Measurements from ENCODE around the gene KAT2B. TPM values are rescaled to one million over a fixed set of nuclear protein-coding genes. Genes with fewer than 3 reads are reported as not detected.

KAT2B gene
- polyA plus RNA-seq, 1 donor from 2014 or later, result 14.2 TPM

DNA sequence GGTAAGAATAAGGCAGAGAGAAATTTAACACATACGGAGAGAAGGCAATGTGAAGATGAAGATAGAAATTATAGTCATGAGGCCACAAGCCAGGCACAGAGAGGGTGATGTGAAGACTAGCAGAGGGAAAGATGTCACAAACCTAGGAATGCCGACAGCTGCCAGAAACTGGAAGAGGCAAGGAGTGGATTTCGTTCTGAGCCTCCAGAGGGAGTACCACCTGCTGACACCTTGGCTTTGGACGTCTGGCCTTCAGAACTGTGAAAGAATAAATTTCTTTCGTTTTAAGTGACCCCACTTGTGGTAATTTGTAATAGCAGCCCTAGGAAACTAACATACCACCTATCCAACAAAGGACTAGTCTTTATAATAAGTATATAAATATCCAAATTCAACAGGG, 150.7 kb downstream of the KAT2B start:
- H3K27ac ChIP-seq (ENCODE audit: low read length), result no peak overlapping the region
- H3K9ac ChIP-seq (ENCODE audit: low read length), result no peak overlapping the region
- H2AFZ ChIP-seq (ENCODE audit: low read depth, low read length), result no peak overlapping the region
- H3K4me2 ChIP-seq (ENCODE audit: low read length), result no peak overlapping the region
- no peaks in the 10 kb centered on the region for H3K79me2 ChIP-seq (replicated peaks; ENCODE audit: insufficient read depth, low read length)
- H3K27me3 ChIP-seq (ENCODE audit: insufficient read depth, low read depth, low read length), result no peaks in the 10 kb centered on the region
- H3K9me2 ChIP-seq (ENCODE audit: insufficient read depth, low read length), result no peaks in the 10 kb centered on the region
- no peaks in the 10 kb centered on the region for H4K20me1 ChIP-seq (ENCODE audit: insufficient read depth)
- H3K9me3 ChIP-seq (ENCODE audit: low read length), result no peaks in the 10 kb centered on the region
- no peak overlapping the region for H3K4me3 ChIP-seq (ENCODE audit: low read length)
- H3K36me3 ChIP-seq (ENCODE audit: insufficient read depth, low read length), result no peaks in the 10 kb centered on the region
- H3F3A ChIP-seq (ENCODE audit: insufficient read depth, low read length, poor library complexity, severe bottlenecking), result no peaks in the 10 kb centered on the region
- no peak for TF ChIP-seq SMC3 (conservative IDR thresholded peaks at IDR 0.05; ENCODE audit: poor library complexity)
- TF ChIP-seq, protein P1, sequence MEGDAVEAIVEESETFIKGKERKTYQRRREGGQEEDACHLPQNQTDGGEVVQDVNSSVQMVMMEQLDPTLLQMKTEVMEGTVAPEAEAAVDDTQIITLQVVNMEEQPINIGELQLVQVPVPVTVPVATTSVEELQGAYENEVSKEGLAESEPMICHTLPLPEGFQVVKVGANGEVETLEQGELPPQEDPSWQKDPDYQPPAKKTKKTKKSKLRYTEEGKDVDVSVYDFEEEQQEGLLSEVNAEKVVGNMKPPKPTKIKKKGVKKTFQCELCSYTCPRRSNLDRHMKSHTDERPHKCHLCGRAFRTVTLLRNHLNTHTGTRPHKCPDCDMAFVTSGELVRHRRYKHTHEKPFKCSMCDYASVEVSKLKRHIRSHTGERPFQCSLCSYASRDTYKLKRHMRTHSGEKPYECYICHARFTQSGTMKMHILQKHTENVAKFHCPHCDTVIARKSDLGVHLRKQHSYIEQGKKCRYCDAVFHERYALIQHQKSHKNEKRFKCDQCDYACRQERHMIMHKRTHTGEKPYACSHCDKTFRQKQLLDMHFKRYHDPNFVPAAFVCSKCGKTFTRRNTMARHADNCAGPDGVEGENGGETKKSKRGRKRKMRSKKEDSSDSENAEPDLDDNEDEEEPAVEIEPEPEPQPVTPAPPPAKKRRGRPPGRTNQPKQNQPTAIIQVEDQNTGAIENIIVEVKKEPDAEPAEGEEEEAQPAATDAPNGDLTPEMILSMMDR (IDR thresholded peaks at IDR 0.05; ENCODE audit: poor library complexity, severe bottlenecking), result no peak
- TF ChIP-seq TAF1 (IDR thresholded peaks at IDR 0.05; ENCODE audit: low read depth), result no peak
- no peak for TF ChIP-seq EP300 (conservative IDR thresholded peaks at IDR 0.05; ENCODE audit: poor library complexity, severe bottlenecking)
- no peak for TF ChIP-seq MXI1 (conservative IDR thresholded peaks at IDR 0.05; ENCODE audit: poor library complexity, severe bottlenecking)
- no peak for TF ChIP-seq REST (IDR thresholded peaks at IDR 0.05; ENCODE audit: borderline replicate concordance)
- no peak for TF ChIP-seq RAD21 (conservative IDR thresholded peaks at IDR 0.05)
- TF ChIP-seq POLR2AphosphoS5 (IDR thresholded peaks at IDR 0.05), result no peak
- no peak for TF ChIP-seq EZH2 (IDR thresholded peaks at IDR 0.05; ENCODE audit: borderline replicate concordance, insufficient read depth, low read length, poor library complexity, severe bottlenecking)

GRCh38 chr3:20194793-20195460, 154.7 kb downstream of the KAT2B start:
- no peak overlapping the region for H3K4me3 ChIP-seq (ENCODE audit: low read length)
- no peaks in the 10 kb centered on the region for H4K20me1 ChIP-seq (ENCODE audit: insufficient read depth)
- H2AFZ ChIP-seq (ENCODE audit: low read depth, low read length), result no peak overlapping the region
- H3K36me3 ChIP-seq (ENCODE audit: insufficient read depth, low read length), result no peaks in the 10 kb centered on the region
- TF ChIP-seq REST (IDR thresholded peaks at IDR 0.05; ENCODE audit: borderline replicate concordance) (no peak), MXI1 (conservative IDR thresholded peaks at IDR 0.05; ENCODE audit: poor library complexity, severe bottlenecking) (no peak), POLR2AphosphoS5 (IDR thresholded peaks at IDR 0.05) (no peak), TAF1 (IDR thresholded peaks at IDR 0.05; ENCODE audit: low read depth) (no peak), RAD21 (conservative IDR thresholded peaks at IDR 0.05) (no peak), EP300 (conservative IDR thresholded peaks at IDR 0.05; ENCODE audit: poor library complexity, severe bottlenecking) (no peak), EZH2 (IDR thresholded peaks at IDR 0.05; ENCODE audit: borderline replicate concordance, insufficient read depth, low read length, poor library complexity, severe bottlenecking) (no peak), SMC3 (conservative IDR thresholded peaks at IDR 0.05; ENCODE audit: poor library complexity) (no peak)
- H3K9me2 ChIP-seq (ENCODE audit: insufficient read depth, low read length), result no peaks in the 10 kb centered on the region
- H3K9ac ChIP-seq (ENCODE audit: low read length), result no peak overlapping the region
- H3K4me2 ChIP-seq (ENCODE audit: low read length), result no peak overlapping the region
- no peaks in the 10 kb centered on the region for H3F3A ChIP-seq (ENCODE audit: insufficient read depth, low read length, poor library complexity, severe bottlenecking)
- no peaks in the 10 kb centered on the region for H3K9me3 ChIP-seq (ENCODE audit: low read length)
- no peaks in the 10 kb centered on the region for H3K79me2 ChIP-seq (replicated peaks; ENCODE audit: insufficient read depth, low read length)
- no peaks in the 10 kb centered on the region for H3K27me3 ChIP-seq (ENCODE audit: insufficient read depth, low read depth, low read length)
- no peak overlapping the region for H3K27ac ChIP-seq (ENCODE audit: low read length)

All from neural cell (in vitro differentiated cells).